Measurements from ENCODE around the gene SIK2.

SIK2 gene

DNA sequence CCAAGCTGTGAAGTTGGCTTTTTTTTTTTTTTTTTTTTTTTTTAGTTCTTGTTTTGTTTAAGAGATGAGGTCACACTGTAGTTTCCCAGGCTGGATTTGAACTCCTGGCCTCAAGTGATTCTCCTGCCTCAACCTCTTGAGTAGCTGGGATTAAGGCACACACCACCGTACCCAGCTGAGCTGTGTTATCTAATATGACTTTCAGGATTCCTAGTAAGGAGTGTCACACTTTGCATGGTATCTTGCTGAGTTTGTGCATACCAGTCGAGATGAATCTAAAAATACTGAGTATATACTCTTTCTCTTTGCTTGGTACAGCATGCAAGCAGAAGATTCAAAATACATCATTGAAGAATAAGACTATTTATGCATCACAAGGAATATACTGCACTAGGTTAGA lies 58.6 kb downstream of the SIK2 start:
- DNase-seq: no peak

DNA sequence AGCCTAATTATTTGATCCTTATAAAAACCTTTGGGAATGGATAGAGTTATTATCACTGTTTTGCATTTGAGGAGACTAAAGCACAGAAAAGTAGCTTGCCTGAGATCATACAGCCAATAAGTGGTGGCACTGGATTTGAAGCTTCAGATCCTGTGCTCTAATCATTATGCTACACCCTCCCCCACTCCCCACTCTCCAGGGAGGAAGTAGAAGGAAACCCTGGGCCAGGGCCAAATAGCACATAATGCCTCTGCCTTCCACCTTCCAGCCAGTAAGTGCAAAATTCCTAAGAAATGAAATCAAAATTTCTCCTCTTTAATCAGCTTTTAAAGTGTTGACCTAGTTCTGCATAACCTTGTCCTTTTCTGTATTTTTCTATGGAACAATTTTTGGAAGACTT lies 61.6 kb downstream of the SIK2 start:
- DNase-seq: no peak

DNA sequence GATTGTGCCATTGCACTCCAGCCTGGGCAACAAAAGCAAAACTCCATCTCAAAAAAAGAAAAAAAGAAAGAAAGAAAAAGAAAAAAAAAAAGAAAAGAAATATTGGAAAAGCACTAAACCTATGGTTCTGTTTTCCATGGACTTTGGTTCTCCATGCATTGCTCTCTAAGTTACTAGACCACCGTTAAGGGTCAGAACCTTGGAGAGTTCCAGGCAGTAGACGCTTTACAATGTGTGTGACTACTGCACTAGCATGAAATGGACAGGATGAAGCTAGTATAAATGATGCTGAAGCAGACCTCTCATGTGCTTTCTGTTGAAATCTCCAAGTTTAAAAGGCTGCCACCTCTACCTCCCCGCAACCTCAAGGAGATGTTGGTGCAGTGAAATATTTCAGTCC lies 63.5 kb downstream of the SIK2 start:
- no peak for DNase-seq

DNA sequence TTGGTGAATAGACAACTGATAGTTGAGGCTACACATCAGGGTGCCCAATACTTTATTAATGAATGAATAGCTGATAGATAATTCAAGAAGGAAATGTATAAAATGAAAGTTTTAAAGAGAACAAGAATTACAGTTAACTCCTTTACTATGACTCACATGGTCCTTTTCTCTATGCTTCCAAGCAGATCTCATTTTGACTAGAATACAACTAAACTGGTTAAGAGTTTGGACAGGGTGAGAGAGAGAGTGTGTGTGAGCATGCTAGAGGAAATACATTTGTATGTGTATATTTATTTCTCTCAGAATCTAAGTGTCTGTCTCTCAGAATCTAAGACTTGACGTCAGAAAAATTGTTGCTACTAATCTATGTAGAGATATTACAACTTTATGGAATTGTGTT lies 66.7 kb downstream of the SIK2 start:
- DNase-seq: no peak

DNA sequence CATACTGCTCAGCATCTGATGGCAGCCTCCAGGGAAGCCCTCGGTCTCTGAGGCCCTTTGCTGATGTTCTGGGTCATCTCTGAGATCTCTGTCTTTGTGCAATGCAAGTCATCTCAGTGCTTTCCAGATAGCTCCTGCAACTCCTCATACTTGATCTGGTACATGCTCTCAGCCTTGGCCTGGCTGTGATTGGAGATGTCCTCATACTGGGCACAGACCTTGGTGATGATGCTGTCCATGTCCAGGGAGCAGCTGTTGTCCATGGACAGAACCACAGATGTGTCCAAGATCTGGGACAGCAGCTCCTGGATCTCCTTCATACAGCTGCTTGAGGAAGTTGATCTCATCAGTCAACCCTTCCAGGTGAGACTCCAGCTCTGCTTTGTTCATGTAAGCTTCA lies 69.1 kb downstream of the SIK2 start:
- DNase-seq: no peak

DNA sequence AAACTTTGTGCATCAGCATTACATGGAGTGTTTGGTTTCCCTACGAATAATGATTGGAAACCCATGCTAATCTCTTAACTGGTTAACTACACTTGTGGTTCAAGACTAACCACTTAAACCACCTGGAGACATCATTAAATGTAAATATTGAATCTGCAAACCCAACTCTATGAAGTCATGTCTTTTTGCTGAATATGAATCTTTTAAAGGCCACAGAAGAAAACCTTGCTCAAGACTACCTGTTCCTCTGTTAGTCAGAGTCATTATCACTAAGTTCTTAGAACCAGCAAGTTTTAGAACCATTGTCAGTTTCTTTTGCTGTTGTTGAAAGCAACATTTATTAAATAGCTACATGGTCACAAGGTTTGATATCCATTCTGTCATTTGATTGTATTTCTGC lies 70.7 kb downstream of the SIK2 start:
- DNase-seq: peak; percentile 21

DNA sequence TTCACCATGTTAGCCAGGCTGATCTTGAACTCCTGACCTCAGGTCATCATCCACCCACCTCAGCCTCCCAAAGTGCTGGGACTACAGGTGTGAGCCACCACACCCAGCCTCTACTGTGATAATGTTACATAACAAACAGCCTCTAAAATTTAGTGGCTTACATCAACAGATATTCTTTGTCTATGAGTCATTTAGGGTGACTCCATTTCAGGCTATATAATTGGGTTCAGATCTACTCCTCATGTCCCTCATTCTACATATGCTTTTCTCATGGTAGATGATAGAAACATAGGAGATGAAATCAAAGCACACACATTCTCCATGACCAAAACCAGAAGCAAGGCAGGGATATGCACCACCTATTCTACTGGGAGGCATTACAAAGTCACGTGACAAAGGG lies 72.7 kb downstream of the SIK2 start:
- DNase-seq: no peak

DNA sequence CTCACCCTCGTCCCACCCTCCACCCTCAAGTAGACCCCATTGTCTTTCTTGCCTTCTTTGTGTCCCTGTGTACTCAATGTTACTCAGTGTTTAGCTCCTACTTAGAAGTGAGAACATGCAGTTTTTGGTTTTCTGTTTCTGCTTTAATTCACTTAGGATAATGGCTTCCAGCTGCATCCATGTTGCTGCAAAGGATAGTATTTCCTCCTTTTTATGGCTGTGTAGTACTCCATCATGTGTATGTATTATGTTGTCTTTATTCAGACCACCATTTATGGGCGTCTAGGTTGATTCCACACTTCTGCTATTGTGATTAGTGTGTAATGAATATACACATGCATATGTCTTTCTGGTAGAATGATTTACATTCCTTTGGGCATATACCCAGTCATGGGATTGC lies 73.6 kb downstream of the SIK2 start:
- no peak for DNase-seq

DNA sequence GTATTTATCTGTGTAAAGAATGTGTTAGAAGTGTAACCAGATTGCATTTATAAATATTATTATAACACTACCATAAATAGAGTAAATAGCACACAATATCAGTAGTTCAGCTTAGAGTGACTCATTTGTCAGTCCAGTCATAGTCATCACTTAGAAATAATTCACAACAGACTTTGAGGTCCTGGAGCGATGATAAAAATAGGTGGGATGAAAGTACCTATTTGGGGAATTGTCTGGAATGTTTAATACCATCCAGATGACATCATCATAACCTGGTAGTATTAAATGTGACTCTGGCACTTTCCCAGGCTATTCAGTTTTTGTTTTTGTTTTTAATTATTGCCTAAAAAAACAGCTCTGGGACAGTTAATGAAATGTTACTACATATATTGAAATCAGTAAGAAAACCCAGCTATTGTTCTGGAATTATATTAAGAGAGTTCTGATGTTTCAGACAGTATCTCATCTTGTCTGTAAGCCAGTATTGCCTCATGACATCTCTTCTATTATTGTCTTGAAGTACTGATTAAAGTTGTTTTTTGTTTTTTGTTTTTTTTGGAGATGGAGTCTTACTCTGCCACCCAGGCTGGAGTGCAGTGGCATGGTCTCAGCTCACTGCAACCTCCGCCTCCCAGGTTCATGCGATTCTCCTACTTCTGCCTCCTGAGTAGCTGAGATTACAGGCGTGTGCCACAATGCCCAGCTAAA lies 74.8 kb downstream of the SIK2 start:
- DNase-seq: no peak

DNA sequence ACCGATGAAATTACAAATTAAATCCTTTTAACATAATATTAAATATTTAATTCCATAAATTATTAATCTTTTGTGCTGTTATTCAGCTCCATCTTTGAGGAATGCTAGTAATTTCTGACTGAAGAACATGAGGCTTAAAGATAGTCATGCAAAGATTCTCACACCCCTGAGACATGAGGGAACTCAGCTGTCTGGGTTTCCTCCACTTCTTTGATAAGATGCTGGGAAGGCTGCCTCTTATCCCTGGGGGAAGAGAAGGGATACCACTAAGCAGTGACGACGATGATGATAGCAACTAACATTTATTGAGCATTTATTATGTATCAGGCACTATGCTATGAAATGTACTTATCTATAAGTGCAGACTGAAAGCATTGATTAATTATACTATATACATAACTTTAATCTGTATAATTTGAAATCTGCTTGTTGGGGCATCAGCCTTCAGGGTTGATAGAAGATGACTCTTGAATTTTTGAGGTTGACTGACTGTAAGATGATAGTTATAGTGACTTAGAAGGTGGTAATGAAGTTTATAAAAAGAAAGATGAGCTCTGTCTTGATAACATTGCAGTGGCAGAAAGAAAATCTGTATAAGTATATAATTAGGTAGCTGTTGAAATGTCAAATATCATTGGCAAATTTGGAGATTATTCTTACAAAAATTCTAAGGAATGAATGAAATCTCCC lies 78.4 kb downstream of the SIK2 start:
- DNase-seq: no peak

DNA sequence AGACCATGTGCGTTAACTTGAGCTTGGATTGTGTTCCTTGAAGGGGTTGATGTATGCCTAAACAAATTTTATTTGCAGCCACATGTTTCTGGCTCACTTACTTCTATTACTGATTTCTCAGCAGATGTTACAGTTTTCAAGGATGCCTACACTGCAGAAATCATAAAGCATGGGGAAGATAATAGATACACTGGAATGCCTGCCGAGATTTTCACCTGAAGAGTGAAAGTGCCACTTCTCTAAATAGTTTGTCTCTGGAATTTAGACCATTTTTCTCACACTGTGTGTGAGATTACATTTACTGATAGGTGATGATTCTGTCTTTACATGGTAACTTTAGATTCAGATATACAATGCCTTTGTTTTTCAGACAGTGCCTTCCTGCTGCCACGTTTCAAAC lies 81.6 kb downstream of the SIK2 start:
- no peak for DNase-seq

DNA sequence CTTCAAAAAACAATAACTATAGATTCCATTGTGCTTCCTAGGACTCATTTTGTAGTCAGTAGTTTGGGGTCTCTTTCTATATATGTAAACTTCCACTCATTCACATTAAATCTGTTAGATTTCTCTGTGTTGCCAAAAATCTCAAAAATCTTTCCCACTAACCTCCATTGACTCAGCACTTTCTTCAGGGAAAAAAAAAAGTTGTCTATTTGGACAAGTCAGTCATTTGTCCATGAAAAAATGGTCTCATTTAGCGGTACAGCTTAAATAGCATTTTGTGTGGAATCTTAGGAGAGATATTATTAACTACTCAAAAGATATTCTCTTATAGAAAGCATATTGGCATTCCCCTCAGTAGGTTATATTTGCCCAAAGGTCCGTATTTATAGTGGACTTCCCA lies 82.0 kb downstream of the SIK2 start:
- DNase-seq: no peak

DNA sequence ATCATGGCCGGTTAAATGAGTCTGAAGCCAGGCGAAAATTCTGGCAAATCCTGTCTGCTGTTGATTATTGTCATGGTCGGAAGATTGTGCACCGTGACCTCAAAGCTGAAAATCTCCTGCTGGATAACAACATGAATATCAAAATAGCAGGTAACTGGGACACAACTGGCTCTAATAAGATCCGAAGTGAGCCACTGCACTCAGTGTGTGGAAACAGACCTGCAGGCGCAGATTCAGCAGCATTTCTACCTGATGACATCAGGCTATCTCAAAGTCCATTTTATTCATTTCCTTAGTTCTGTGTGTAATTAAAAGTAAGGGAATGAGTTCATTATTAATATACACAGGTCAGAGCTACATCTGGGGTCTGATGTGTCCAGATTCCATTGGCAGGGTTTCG lies 85.8 kb downstream of the SIK2 start:
- DNase-seq: no peak

DNA sequence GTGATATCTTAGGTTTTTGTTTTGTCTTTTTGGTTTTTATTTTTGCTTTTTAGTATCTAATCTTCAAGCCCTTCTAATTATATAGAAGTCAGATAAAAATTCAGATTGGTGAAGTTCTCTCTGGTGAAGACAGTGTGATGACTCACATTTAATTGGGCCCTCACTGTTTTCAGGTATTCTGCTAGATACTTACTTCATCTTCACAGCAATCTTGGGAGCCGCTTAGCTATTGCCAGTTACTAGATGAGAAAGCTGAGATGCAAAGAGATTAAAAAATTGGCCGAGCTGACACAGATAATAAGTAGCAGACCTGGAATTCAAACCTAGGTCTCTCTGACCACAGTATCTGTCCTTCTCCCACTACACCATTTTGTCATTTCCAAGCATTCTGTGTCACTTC lies 88.9 kb downstream of the SIK2 start:
- no peak for DNase-seq

DNA sequence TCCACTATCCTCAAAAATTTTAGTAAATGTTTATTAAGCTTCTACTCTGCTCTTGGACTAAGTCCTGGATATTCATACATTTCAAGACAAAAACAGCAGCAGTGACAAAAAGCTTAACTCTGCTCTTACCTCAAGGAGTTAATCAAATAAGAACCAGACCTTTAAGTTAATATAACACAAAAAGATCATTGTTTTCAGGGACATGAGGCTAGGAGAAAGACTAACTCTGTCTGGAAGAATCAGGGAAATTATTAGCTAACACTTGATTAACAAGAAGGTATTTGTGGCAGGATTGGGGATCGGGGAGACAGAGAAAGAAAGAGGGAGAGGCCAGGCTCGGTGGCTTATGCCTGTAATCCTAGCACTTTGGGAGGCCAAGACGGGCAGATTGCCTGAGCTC lies 89.5 kb downstream of the SIK2 start:
- DNase-seq: no peak

DNA sequence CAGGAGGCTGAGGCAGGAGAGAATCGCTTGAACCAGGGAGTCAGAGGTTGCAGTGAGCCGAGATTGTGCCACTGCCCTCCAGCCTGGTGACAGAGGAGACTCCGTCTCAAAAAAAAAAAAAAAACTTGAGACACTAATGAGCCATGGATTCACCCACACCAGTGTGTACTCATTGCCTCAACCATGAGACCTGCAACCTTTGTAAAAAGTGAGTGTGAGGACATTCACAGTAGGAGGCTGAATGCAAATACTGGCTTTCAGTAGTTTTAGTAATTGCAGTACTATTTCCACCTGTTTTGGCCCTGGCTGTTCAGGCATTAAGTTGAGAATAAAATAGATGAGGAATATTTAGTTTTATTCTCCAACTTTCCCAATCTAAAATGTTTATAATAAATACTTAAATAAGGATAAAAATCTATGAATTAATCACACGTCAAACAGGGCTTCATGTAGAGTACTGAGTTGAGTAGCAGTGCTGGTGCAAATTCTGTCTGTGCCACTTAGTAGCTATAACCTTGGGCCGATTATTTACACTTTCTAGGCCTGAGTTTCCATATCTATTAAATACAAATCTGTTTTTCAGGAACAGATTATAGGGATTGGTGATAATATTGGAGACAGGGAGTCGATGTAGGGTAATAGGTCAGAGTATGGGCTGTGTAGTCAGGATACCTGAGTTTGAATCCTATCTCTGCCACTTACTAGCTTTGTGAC lies 91.1 kb downstream of the SIK2 start:
- DNase-seq: no peak

DNA sequence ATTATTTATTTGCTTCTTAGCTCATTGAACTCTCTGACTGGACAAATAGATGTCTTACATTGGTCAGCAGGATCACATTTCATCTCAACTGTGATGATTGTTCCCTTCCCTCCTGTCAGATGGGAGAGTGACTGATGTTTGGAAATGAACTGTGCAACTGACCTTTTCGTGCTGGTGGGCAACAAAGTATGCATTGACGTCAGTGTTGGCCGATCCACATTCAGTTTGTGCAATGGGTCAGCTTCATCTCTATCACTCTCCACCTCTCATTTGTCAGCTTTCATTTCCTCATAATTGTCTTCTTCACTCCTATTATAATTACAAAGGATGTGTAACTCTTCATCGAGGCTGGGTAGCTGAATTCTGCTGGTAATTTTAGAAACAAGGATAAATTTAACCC lies 92.6 kb downstream of the SIK2 start:
- DNase-seq: peak; percentile 39

DNA sequence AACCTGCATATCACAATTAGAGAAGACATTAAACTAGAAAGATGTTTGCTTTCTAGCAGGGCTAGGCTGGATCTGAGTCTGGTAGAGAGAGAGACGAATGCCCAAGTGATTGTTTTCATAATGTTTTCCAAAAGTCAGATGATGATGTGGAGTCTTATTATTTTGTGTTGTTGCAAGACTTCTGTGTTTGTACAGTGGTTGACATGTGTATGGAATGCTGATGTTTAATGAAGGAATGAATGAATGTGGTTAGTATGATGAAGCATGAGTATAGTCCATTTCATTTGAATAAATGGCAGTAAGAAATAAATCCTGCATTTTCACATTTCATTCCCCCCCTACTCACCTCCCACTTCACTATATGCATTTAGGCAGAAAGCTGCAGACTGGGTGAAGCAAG lies 94.3 kb downstream of the SIK2 start:
- DNase-seq: no peak

DNA sequence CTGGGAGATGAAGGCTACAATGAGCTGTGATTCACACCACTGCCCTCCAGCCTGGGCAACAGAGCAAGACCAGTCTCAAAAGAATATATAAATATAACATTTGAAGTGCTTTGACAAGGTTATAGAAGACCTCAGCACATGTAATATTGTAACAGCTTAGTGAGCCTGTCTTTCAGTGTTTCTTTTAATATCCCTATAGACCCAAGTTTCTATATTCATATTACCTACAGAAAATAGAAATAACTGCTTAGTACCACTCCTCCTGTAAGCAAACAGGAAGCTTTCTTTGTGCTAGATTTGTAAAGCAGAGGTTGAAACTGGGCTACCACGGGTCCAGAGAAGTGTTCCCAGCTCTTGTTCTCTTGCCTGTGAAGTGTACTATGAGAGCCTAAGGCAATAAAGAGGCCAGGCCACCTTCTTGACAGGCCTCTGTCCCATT lies 95.7 kb downstream of the SIK2 start:
- DNase-seq: no peak

DNA sequence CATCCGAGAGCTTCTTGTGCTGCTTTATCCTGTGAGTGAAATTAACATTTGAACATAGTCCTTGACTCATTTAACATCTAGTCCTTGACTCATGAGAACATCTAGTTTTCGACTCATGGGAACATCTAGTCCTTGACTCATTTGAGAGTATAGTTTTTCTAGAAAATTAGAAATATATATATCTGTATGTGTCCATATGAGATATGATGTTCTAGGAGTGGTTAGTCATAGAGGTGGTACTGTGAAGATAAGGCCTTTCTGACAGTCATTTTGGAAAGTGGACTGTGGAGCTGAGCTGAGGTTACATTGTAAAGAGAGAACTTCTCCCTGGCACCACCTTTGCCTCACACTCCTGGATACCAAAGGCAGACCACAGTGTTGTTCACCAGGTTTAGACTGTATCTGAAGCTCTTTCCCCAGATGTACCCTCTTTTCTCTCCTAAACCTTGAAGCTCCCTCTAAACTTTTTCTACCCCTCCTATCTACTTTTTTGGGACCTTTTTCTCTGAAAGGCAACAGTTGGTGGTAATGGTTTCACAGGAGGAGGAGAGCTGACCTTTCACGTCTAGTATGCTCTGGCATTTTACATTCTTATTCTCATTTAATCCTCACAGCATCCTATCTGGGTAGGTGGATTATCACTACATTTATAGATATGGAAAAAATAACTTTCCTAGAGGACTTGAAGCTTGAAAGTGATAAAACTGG lies 96.8 kb downstream of the SIK2 start:
- no peak for DNase-seq

DNA sequence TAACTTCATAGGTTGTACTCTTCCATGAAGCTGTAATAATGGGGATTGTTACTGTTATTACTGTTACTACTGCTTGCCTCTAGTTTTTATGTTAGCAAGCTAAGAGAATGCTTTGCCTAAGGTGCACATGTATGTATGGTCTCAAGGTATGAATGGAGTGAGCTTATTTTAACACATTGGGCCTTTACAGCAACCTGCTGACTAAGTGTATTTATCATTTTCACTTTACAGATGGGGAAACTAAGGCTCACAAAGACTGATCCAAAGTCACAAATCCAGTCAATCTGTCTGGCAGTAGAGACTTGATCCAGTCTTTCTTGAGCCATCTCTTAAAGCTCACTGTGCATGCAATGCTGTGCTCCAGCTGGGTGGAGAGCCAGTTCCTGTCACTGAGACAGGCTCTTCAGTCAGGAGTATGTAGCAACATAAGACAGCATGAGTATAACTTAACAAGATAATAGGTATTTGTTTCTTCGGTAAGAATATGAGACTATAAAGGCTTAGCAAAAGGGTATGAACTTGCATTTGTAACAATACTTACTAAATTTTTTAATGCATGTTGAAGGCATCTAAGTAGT lies 97.4 kb downstream of the SIK2 start:
- DNase-seq: no peak

DNA sequence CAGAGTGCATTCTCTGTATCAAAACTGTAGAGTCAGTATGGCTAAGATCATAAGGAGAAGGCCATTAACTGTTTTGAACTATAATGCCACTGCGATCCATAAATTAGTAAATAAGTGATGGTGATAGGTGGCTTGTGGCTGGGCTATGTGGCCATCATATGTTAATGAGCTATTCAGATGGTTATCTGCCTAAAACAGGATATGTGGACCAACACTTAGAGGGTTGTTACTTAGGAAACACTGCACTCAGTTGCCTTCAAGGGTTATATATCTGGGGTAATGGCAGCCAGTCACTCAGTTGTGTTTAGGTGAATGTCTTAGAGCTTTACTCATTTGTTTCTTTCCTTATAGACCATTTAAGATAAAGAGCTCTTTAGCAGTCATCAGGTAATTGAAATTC lies 97.9 kb downstream of the SIK2 start:
- DNase-seq: no peak

DNA sequence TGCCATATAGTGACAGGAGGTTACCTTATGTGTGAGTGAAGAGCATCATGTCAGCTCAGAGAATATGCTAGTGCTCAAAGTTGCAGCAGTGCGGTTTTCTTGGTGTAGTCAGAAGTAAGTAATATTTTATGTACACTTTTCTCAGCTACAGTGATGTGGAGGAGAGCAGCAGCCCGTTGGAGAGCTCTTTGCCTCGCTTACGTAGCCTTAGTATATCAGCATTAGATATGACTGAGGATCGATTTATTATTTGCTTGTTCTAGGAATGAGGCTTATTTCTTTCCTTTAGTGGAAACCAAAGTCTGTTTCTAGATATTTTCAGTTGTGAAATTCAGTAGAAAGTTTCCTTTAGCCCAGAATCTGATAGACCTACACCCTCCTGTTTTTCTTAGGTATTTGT lies 100.4 kb downstream of the SIK2 start:
- no peak for DNase-seq
